Measurements from ENCODE around the gene ZCCHC14. TPM values are rescaled to one million over a fixed set of nuclear protein-coding genes. Genes with fewer than 3 reads are reported as not detected.

The ZCCHC14 gene
- total and polyA plus RNA-seq, 2 of the 8 experiments (the other 6 are each of a cell fraction or from before 2014, with no cell fraction given) = 8.2 to 28.2 TPM

DNA sequence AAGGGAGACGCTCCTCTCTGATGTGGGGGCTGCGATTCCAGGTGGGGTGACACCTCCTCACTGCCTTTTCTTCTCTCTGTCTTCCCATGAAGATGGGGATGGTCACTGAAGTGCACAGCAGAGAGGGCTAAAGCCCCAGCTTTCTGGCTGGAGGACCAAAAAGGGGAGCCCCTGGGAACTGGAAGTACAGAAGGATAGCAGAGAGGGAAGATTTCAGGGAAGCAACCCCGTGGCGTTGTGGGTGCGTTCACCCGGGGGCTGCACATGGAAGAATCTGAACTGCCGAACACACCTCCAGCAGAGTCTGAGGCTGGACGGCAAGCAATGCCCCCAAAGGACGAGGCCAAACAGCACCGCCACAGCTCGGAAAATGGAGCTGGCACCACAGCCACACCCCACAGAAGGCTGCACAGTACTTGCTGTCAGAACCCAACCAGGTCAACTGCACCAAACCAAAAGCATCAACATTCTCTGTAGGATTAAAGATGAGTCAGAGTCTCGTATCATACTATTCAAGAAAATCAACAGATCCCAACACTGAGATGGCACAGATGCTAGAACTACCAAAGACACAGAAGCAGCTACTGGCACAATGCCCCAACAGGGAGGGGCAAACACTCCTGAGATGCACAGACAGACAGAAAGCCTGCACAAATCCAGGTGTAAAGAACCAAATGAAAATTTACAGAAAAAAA lies 50.8 kb downstream of the ZCCHC14 start (continued):
- TF ChIP-seq USF2 (IDR thresholded peaks at IDR 0.05; ENCODE audit: low read length) = no peak
- no peak for TF ChIP-seq TAF1 (IDR thresholded peaks at IDR 0.05; ENCODE audit: low read depth, low read length)
- no peak for TF ChIP-seq TEAD4 (IDR thresholded peaks at IDR 0.05; ENCODE audit: low read depth, low read length)
- no peak for TF ChIP-seq RXRA (IDR thresholded peaks at IDR 0.05; ENCODE audit: insufficient read depth, low read depth, low read length)
- no peak for TF ChIP-seq GABPA (IDR thresholded peaks at IDR 0.05; ENCODE audit: borderline replicate concordance, insufficient read depth, low read length)
- TF ChIP-seq POLR2A (IDR thresholded peaks at IDR 0.05; ENCODE audit: control extremely low read depth in 1 of 2, low read depth in 2 of 2, low read length in 2 of 2) = no peak
- no peak for TF ChIP-seq SP1 (IDR thresholded peaks at IDR 0.05; ENCODE audit: low read depth, low read length)
